Peyer's patch (tissue), 4 donors: ENCODE results near the gene C20orf202. TPM values are rescaled to one million over a fixed set of nuclear protein-coding genes. Genes with fewer than 3 reads are reported as not detected.

Experiments used
- DNase-seq, 3 donors: peaks; one replicate each; pipeline ENCODE4 v3.0.0-alpha.2; 2017 to 2019
- H3K27ac ChIP-seq, 4 donors: fragments of 200-600 bp; sonication (generic); one replicate each; pipeline ENCODE4 v1.5.1; 2016 to 2019
- H3K27me3 ChIP-seq, 2 donors: fragments of 200-600 bp; sonication (generic); one replicate each; pipeline ENCODE4 v1.5.1; 2019
- H3K36me3 ChIP-seq, 3 donors: fragments of 200-600 bp; sonication (generic); one replicate each; pipeline ENCODE4 v1.5.1; 2016 to 2019
- H3K4me1 ChIP-seq, 4 donors: fragments of 200-600 bp; sonication (generic); one replicate each; pipeline ENCODE4 v1.5.1; 2016 to 2019
- H3K4me3 ChIP-seq, 4 donors: fragments of 200-600 bp; sonication (generic); 1 replicate in 3 of 4; 2 replicates in 1 of 4; pipeline ENCODE4 v1.5.1; 2016 to 2019; ENCODE audit warnings: mild to moderate bottlenecking in 1 of 4
- H3K9me3 ChIP-seq, 4 donors: fragments of 200-600 bp; sonication (generic); one replicate each; pipeline ENCODE4 v1.5.1; 2016 to 2019; ENCODE audit warnings: mild to moderate bottlenecking in 1 of 4
- POLR2A ChIP-seq, 2 donors: fragments of 450-650 bp; IDR thresholded peaks; one replicate each; pipeline ENCODE4 v1.5.1; 2017; ENCODE audit warnings: antibody characterized with exemption in 2 of 2, mild to moderate bottlenecking in 2 of 2, moderate library complexity in 2 of 2
- total RNA-seq, 4 donors: library from RNA; depleted of rRNA; stranded (reverse); fragments of >200 nt; gene quantifications; one replicate each; pipeline ENCODE4 v1.1.0, GENCODE V29; 2016
- TF ChIP-seq, protein P1 (sequence below), 6 experiments: fragments of 450-650 bp in 4 of 6; fragments of 200-600 bp in 2 of 6; sonication (generic) in 1 of 6; IDR thresholded peaks; one replicate each; pipeline ENCODE4 v1.5.1; 2017 to 2019; ENCODE audit warnings: antibody characterized with exemption in 6 of 6, mild to moderate bottlenecking in 3 of 6, moderate library complexity in 1 of 6

The C20orf202 gene
- total RNA-seq, 4 donors from 2014 or later, result 1.7 to 2.3 TPM; not detected in 2

DNA sequence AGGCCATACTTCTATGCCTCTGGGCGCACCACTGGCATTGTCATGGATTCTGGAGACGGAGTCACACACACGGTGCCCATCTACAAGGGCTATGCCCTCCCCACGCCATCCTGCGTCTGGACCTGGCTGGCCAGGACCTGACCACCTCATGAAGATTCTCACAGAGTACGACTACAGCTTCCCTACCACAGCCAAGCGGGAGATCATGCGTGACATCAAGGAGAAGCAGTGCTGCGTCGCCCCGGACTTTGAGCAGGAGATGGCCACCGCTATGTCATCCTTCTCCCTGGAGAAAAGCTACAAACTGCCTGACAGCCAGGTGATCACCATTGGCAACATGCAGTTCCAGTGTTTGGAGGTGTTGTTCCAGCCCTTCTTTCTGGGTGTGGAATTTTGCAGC lies 42.3 kb upstream of the C20orf202 start:
- no peaks in the 10 kb centered on the region for H3K27me3 ChIP-seq
- H3K27ac ChIP-seq, result no peak overlapping the region
- no peaks in the 10 kb centered on the region for H3K9me3 ChIP-seq
- no peak overlapping the region for H3K4me3 ChIP-seq
- DNase-seq, result no peak
- TF ChIP-seq, protein P1, sequence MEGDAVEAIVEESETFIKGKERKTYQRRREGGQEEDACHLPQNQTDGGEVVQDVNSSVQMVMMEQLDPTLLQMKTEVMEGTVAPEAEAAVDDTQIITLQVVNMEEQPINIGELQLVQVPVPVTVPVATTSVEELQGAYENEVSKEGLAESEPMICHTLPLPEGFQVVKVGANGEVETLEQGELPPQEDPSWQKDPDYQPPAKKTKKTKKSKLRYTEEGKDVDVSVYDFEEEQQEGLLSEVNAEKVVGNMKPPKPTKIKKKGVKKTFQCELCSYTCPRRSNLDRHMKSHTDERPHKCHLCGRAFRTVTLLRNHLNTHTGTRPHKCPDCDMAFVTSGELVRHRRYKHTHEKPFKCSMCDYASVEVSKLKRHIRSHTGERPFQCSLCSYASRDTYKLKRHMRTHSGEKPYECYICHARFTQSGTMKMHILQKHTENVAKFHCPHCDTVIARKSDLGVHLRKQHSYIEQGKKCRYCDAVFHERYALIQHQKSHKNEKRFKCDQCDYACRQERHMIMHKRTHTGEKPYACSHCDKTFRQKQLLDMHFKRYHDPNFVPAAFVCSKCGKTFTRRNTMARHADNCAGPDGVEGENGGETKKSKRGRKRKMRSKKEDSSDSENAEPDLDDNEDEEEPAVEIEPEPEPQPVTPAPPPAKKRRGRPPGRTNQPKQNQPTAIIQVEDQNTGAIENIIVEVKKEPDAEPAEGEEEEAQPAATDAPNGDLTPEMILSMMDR (IDR thresholded peaks at IDR 0.05), result no peak
- no peak for TF ChIP-seq POLR2A (IDR thresholded peaks at IDR 0.05)
- no peaks in the 10 kb centered on the region for H3K4me1 ChIP-seq
- peaks cover 0 to 62% (median 0%) of the 10 kb centered on the region in 3 donors for H3K36me3 ChIP-seq

DNA sequence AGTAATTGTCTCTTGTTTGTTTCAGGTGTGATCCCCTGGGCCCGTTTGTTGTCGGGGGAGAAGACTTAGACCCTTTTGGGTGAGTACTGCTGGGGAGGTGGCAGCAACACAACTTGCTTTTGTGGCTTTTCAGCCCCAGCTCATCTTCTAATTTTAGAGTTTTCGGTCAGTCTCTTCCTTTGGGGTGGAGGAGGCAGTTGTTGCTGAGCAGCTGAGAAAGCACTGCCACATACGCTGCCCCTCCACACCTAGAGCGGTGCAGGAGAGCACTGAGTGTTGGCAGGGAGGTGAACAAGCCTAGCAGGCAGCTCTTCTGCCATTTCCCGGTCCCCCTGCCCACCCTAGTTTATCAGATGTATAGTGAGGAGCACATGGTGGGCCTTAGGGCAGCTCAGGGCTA lies 40.1 kb upstream of the C20orf202 start:
- Histone ChIP-seq H3K36me3 (peaks cover 0 to 76% (median 0%) of the 10 kb centered on the region in 3 donors), H3K9me3 (no peaks in the 10 kb centered on the region), H3K27me3 (no peaks in the 10 kb centered on the region), H3K4me1 (no peaks in the 10 kb centered on the region), H3K4me3 (no peak overlapping the region), H3K27ac (no peak overlapping the region)
- no peak for DNase-seq
- TF ChIP-seq POLR2A (IDR thresholded peaks at IDR 0.05), result no peak
- TF ChIP-seq, protein P1 (IDR thresholded peaks at IDR 0.05), result no peak

DNA sequence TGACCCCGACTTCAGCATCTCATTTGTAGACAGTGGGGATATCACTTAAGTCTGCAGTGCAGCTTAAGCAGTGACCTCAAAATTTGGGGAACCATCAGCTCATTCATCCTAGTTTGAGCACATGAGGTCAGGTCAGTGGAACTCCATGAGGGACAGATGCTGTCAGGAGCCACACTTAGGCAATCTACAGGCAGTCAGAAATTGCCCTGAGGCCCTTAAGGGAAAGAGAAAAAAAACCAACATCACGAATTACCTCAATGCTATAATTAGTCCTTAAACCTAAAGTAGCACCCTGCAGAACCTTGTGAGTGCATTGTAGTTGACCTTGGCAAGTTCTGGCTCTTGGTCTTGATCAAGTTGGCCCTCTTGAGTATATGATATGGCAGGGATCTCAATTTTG lies 39.6 kb upstream of the C20orf202 start:
- Histone ChIP-seq H3K4me1 (no peaks in the 10 kb centered on the region), H3K27ac (no peak overlapping the region), H3K4me3 (no peak overlapping the region), H3K9me3 (no peaks in the 10 kb centered on the region), H3K36me3 (peaks cover 0 to 81% (median 0%) of the 10 kb centered on the region in 3 donors), H3K27me3 (no peaks in the 10 kb centered on the region)
- TF ChIP-seq POLR2A (IDR thresholded peaks at IDR 0.05), result no peak
- TF ChIP-seq, protein P1 (IDR thresholded peaks at IDR 0.05), result no peak
- DNase-seq, result no peak

DNA sequence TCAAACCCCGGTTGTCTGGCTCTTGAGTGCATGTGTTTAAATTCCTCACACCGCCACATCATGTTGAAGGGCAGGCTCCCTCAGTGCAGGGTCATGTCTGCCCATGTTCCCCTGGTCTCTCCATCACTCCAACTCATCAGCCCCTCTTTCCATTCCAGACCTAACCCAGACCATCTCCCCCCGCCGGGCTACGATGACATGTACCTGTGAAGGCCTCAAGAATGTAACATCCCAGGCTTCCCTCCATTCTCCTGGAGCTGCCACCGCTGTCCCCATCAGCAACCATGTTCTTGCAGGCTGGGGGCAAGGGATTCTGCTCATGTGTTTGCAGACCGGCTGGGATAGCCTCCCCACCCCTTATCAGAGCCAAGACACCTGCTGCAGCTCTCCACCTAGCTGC lies 38.4 kb upstream of the C20orf202 start:
- H3K27ac ChIP-seq, result no peak overlapping the region

DNA sequence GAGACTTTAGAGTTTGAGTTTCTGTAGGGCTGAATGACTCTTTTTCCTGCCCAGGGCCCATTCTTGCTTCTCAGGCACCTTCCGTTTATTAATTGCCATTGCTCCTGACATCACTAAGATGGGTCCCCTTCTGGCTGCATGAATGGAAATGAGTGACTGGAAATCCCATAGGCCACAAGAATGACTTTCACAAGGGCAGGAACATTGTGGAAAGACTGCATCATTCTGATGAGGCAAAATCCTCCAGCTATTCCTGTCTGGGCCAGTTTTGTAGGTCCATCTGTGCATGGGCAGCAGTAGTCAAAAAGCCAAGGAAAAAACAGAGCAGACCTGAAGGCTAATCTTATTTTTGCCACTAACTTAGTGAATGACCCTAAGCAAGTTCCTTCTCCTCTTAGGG lies 37.7 kb upstream of the C20orf202 start:
- Histone ChIP-seq H3K36me3 (peaks cover 0 to 89% (median 0%) of the 10 kb centered on the region in 3 donors), H3K4me3 (no peak overlapping the region), H3K4me1 (no peaks in the 10 kb centered on the region), H3K27ac (no peak overlapping the region), H3K9me3 (no peaks in the 10 kb centered on the region), H3K27me3 (no peaks in the 10 kb centered on the region)
- no peak for DNase-seq
- TF ChIP-seq, protein P1 (IDR thresholded peaks at IDR 0.05), result no peak
- no peak for TF ChIP-seq POLR2A (IDR thresholded peaks at IDR 0.05)

More for the DNA sequence above, 38.4 kb upstream of the C20orf202 start:
- no peak for TF ChIP-seq POLR2A (IDR thresholded peaks at IDR 0.05)
- TF ChIP-seq, protein P1 (IDR thresholded peaks at IDR 0.05), result no peak
- no peak for DNase-seq
- Histone ChIP-seq H3K9me3 (no peaks in the 10 kb centered on the region), H3K36me3 (peaks cover 0 to 88% (median 0%) of the 10 kb centered on the region in 3 donors), H3K4me1 (no peaks in the 10 kb centered on the region), H3K27me3 (no peaks in the 10 kb centered on the region), H3K4me3 (no peak overlapping the region)

DNA sequence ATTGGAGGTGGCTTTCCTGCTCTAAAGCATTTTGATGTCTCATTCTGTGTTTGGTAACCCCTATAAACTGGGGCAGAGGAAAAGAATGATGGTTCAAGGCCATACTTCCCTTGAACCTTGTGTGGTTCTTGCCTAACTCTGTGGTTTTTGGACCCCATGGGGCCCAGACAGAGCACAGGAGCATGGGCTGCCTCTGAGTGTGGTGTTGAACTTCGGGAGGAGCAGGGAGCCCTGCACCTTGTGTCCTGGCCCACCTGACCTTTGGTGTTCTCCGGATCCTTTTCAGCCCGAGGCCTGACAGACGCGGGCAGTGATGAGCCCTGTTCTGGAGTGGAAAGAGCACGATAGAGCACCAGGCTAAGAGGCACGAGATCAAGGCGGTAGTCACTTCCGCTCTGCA lies 37.3 kb upstream of the C20orf202 start:
- no peaks in the 10 kb centered on the region for H3K4me1 ChIP-seq
- no peaks in the 10 kb centered on the region for H3K27me3 ChIP-seq
- no peaks in the 10 kb centered on the region for H3K9me3 ChIP-seq
- no peak for DNase-seq
- no peak overlapping the region for H3K4me3 ChIP-seq
- H3K36me3 ChIP-seq, result peaks cover 0 to 89% (median 0%) of the 10 kb centered on the region in 3 donors
- no peak overlapping the region for H3K27ac ChIP-seq
- no peak for TF ChIP-seq POLR2A (IDR thresholded peaks at IDR 0.05)
- TF ChIP-seq, protein P1 (IDR thresholded peaks at IDR 0.05), result no peak
